Measurements from ENCODE around the gene ACOT13.

GRCh38 chr6:24658573-24659560 is 8.0 kb upstream of the ACOT13 start:
- TF ChIP-seq CTCF (IDR thresholded peaks at IDR 0.05): no peak
- no peak for TF ChIP-seq POLR2A (IDR thresholded peaks at IDR 0.05)
- no peak for TF ChIP-seq POLR2AphosphoS5 (IDR thresholded peaks at IDR 0.05)

Data from gastroesophageal sphincter (tissue), 3 donors.